Mesodermal cell (in vitro differentiated cells): ENCODE results near the gene OTX2. TPM values are rescaled to one million over a fixed set of nuclear protein-coding genes. Genes with fewer than 3 reads are reported as not detected.

Source experiments
- H3K27ac ChIP-seq: 2 replicates; pipeline ENCODE4 v1.7.0; 2013; ENCODE audit warnings: mild to moderate bottlenecking, low read depth, low read length, moderate library complexity; ENCODE audit not compliant: severe bottlenecking
- H3K36me3 ChIP-seq: 2 replicates; pipeline ENCODE4 v1.7.1; 2013; ENCODE audit warnings: mild to moderate bottlenecking, low read length, moderate library complexity; ENCODE audit not compliant: control insufficient read depth, insufficient read depth
- H3K4me1 ChIP-seq: one replicate; pipeline ENCODE4 v1.7.1; 2013; ENCODE audit warnings: mild to moderate bottlenecking, low read length; ENCODE audit not compliant: insufficient read depth, control insufficient read depth, poor library complexity, severe bottlenecking
- H3K4me3 ChIP-seq: 2 replicates; pipeline ENCODE4 v1.7.0; 2013; ENCODE audit warnings: low read length, control low read depth, mild to moderate bottlenecking; ENCODE audit not compliant: insufficient read depth, poor library complexity, severe bottlenecking; ENCODE audit errors: extremely low read depth
- H3K9me3 ChIP-seq: 2 replicates; pipeline ENCODE4 v1.7.1; 2013; ENCODE audit warnings: mild to moderate bottlenecking, low read length, moderate library complexity; ENCODE audit not compliant: control insufficient read depth
- WGBS, 2 experiments: methylation state at CpG; one replicate each; pipeline ENCODE4 v1.1.5; 2013; ENCODE audit warnings: missing lambda C conversion rate in 2 of 2; ENCODE audit not compliant: insufficient coverage in 2 of 2; 5-methylcytosine and 5-hydroxymethylcytosine counted together
- polyA plus RNA-seq, 2 experiments: library from polyadenylated mRNA; stranded (reverse); fragments of 50-300 nt; gene quantifications; one replicate each; pipeline ENCODE4 v1.2.3, GENCODE V29; 2013

OTX2 gene
- 2.8 TPM for polyA plus RNA-seq (2013, experiment 1 of 2)
- 2.2 TPM for polyA plus RNA-seq (2013, experiment 2 of 2)

- Histone ChIP-seq H3K27ac (no peak within 1 kb of the TSS), H3K4me1 (peaks cover 24% of the 10 kb centered on the region), H3K4me3 (no peak within 1 kb of the TSS), H3K9me3 (no peaks in the 10 kb centered on the region), H3K36me3 (no peaks in the 10 kb centered on the region)
- WGBS, 2 experiments: 0 to 4% methylated on average over 4 to 5 of the region's 15 CpGs
Measured at GRCh38 chr14:56810147-56810719, at the start of gene OTX2. TSS of gene OTX2 (minus strand) at chr14:56810479. CDS start at chr14:56805456, 5,023 bp downstream.

- WGBS, 2 experiments: 41 to 46% methylated on average over 6 to 8 of the region's 8 CpGs
Measured at GRCh38 chr14:56858422-56858821, 48.1 kb upstream of the OTX2 start.

DNA sequence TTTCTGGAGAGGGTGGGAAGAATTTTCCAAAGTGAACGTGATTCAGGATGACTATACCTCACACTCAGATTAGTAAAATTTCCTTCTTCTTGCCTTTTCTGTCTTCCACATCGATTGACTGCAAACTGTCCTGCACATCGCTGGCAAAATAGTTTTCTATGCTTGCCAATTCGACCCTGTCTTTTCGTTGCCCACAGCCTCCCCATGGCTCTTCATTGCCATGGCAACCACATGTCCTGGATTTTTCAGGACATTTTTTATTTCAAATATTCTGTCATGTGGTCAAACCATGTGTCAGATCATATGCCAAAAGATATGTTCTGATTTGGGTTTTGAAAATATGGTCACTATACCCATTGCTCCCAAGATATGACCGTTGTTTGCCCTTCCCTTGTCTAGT, 46.9 kb upstream of the OTX2 start:
- H3K27ac ChIP-seq: no peak overlapping the region
- no peak overlapping the region for H3K4me3 ChIP-seq
- no peaks in the 10 kb centered on the region for H3K9me3 ChIP-seq
- no peaks in the 10 kb centered on the region for H3K36me3 ChIP-seq
- H3K4me1 ChIP-seq: peaks cover 6% of the 10 kb centered on the region
- 54 to 92% methylated on average over 4 to 5 of the region's 6 CpGs for WGBS, 2 experiments

More at GRCh38 chr14:56858422-56858821, 48.1 kb upstream of the OTX2 start:
- no peaks in the 10 kb centered on the region for H3K9me3 ChIP-seq
- no peak overlapping the region for H3K4me3 ChIP-seq
- H3K27ac ChIP-seq: no peak overlapping the region
- H3K36me3 ChIP-seq: no peaks in the 10 kb centered on the region
- H3K4me1 ChIP-seq: peaks cover 6% of the 10 kb centered on the region

GRCh38 chr14:56855891-56856461, 45.7 kb upstream of the OTX2 start:
- no peaks in the 10 kb centered on the region for H3K36me3 ChIP-seq
- no peaks in the 10 kb centered on the region for H3K9me3 ChIP-seq
- no peak overlapping the region for H3K4me3 ChIP-seq
- WGBS, 2 experiments: 2 to 3% methylated on average over 7 to 8 of the region's 9 CpGs
- no peak overlapping the region for H3K27ac ChIP-seq
- H3K4me1 ChIP-seq: peaks cover 6% of the 10 kb centered on the region

DNA sequence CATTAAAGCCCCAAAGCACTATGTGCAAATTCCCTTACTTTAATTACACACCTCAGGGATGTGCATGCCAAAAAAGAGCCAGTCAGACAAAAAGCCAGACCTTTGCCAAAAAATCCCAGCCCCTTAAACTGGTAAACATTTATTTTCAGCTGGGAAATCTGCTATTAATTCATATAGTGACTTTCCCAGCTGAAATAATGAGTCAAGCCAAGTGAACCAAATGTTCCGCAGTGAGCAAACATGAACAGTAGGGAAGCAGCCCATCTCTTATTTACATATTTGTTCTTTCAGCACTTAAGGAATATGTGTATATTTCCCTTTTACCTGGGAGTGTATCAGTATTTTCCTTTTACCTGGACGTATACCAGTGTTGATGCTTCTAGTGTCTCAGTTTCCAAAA, 44.0 kb upstream of the OTX2 start:
- WGBS, 2 experiments: no CpG with 5 or more reads among the region's 2 CpGs
- Histone ChIP-seq H3K36me3 (no peaks in the 10 kb centered on the region), H3K4me1 (peaks cover 6% of the 10 kb centered on the region), H3K9me3 (no peaks in the 10 kb centered on the region), H3K27ac (no peak overlapping the region), H3K4me3 (no peak overlapping the region)

- Histone ChIP-seq H3K9me3 (no peaks in the 10 kb centered on the region), H3K36me3 (no peaks in the 10 kb centered on the region), H3K4me1 (no peaks in the 10 kb centered on the region), H3K4me3 (no peak overlapping the region), H3K27ac (no peak overlapping the region)
- 29 to 45% methylated on average over 4 of the region's 11 CpGs for WGBS, 2 experiments
Measured at GRCh38 chr14:56846970-56847930, 37.0 kb upstream of the OTX2 start.

DNA sequence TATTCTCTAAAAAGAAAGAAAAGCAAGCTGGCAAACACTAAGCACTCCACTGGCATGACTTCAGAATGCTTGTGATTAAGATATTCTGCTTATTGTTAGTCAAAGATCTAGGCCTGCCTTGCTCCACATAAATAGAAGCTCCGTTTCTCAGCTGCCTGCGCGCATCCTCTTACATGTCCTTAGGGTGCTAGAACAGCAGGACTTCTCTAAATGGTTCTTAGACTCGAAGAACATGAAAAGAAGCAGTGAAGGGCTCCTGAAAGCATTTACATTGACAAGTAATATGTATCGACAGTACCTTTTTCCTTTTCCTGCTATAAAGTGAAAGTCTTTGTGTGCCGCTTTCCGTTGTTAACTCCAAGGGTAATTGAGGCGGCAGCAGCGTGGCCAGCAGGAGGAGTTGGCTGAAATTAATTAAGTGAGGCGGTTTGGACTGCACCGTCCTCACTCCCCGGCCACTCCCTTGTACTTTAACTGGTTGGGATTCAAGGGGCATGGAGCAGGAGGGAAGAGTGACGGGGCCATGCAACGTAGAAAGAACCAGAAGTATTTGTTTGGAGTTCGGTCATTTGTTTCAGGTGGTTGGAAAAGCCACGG, 34.2 kb upstream of the OTX2 start:
- Histone ChIP-seq H3K4me3 (no peak overlapping the region), H3K27ac (no peak overlapping the region), H3K4me1 (no peaks in the 10 kb centered on the region), H3K9me3 (no peaks in the 10 kb centered on the region), H3K36me3 (no peaks in the 10 kb centered on the region)
- 25 to 39% methylated on average over 3 to 7 of the region's 16 CpGs for WGBS, 2 experiments

GRCh38 chr14:56841611-56842010, 31.3 kb upstream of the OTX2 start:
- H3K36me3 ChIP-seq: no peaks in the 10 kb centered on the region
- H3K4me1 ChIP-seq: no peaks in the 10 kb centered on the region
- H3K9me3 ChIP-seq: no peaks in the 10 kb centered on the region
- no peak overlapping the region for H3K27ac ChIP-seq
- WGBS, 2 experiments: 100% methylated on average over 1 to 2 of the region's 3 CpGs
- no peak overlapping the region for H3K4me3 ChIP-seq

DNA sequence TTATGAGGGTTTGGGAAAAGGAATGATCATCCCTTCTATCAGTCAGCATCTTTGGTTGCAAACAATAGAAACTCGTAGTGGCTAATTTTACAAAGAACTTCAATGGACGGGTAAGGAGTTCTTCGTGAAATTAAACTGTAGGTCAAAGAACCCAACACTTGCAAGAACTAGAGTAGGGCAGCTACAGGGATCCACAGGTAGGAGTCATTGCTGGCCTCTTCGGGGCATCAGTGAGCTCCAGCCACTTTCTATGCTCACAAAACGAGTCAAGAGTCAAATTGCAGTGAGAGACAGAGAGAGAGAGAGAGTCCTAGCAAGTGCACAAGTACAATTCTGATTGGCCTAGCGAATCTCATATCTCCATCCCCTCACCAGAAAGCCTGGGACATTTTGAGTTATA, 29.9 kb upstream of the OTX2 start:
- no peaks in the 10 kb centered on the region for H3K36me3 ChIP-seq
- no peaks in the 10 kb centered on the region for H3K9me3 ChIP-seq
- no peaks in the 10 kb centered on the region for H3K4me1 ChIP-seq
- no peak overlapping the region for H3K4me3 ChIP-seq
- WGBS, 2 experiments: 54 to 71% methylated on average over 3 to 6 of the region's 6 CpGs
- no peak overlapping the region for H3K27ac ChIP-seq

- Histone ChIP-seq H3K36me3 (no peaks in the 10 kb centered on the region), H3K27ac (no peak overlapping the region), H3K4me1 (no peaks in the 10 kb centered on the region), H3K4me3 (no peak overlapping the region), H3K9me3 (no peaks in the 10 kb centered on the region)
- WGBS, 2 experiments: 98 to 100% methylated on average over 1 to 3 of the region's 4 CpGs
Measured at GRCh38 chr14:56829151-56829550, 18.9 kb upstream of the OTX2 start.
